Type B pancreatic cell (in vitro differentiated cells): ENCODE results near the gene CNTFR. TPM values are rescaled to one million over a fixed set of nuclear protein-coding genes. Genes with fewer than 3 reads are reported as not detected.

ENCODE experiments used
- DNase-seq: peaks from one replicate; pipeline ENCODE4 v3.0.0; 2021; ENCODE audit warnings: mixed read lengths; ENCODE audit not compliant: unreplicated experiment; ENCODE audit errors: extremely low spot score
- H3K27ac Mint-ChIP-seq: 2 replicates; pipeline ENCODE4 v1.8.0; 2021; ENCODE audit warnings: mild to moderate bottlenecking, mixed read lengths
- H3K27me3 Mint-ChIP-seq: 2 replicates; pipeline ENCODE4 v1.8.0; 2021; ENCODE audit warnings: mixed read lengths
- H3K36me3 Mint-ChIP-seq: 2 replicates; pipeline ENCODE4 v1.8.0; 2021; ENCODE audit warnings: mixed read lengths
- H3K4me1 Mint-ChIP-seq: one replicate; pipeline ENCODE4 v1.8.0; 2021; ENCODE audit warnings: mixed read lengths; ENCODE audit not compliant: unreplicated experiment
- H3K4me3 Mint-ChIP-seq: 2 replicates; pipeline ENCODE4 v1.8.0; 2021; ENCODE audit warnings: mild to moderate bottlenecking, mixed read lengths
- H3K9me3 Mint-ChIP-seq: 2 replicates; pipeline ENCODE4 v1.8.0; 2021; ENCODE audit warnings: mixed read lengths
- CTCF ChIP-seq: fragments of 200-600 bp; sonication (generic); conservative IDR thresholded peaks from 2 replicates; pipeline ENCODE4 v1.5.0; 2021; ENCODE audit warnings: antibody characterized with exemption, mild to moderate bottlenecking
- total RNA-seq: library from RNA; stranded (reverse); gene quantifications from 2 replicates; pipeline ENCODE4 v1.2.1, GENCODE V29; 2021; ENCODE audit warnings: low replicate concordance

The CNTFR gene
- total RNA-seq, 1 donor from 2014 or later, result 24.2 TPM

GRCh38 chr9:34594177-34594576 is 4.7 kb upstream of the CNTFR start:
- TF ChIP-seq CTCF, result no peak

GRCh38 chr9:34592895-34593601 is 3.5 kb upstream of the CNTFR start:
- peak overlapping the region; percentile 73 for H3K4me3 Mint-ChIP-seq
- no peaks in the 10 kb centered on the region for H3K9me3 Mint-ChIP-seq
- H3K27me3 Mint-ChIP-seq, result peaks cover 71% of the 10 kb centered on the region
- peaks cover 30% of the 10 kb centered on the region for H3K4me1 Mint-ChIP-seq
- DNase-seq, result no peak
- no peak for TF ChIP-seq CTCF
- peak overlapping the region; percentile 54 for H3K27ac Mint-ChIP-seq
- H3K36me3 Mint-ChIP-seq, result no peaks in the 10 kb centered on the region

More at GRCh38 chr9:34594177-34594576, 4.7 kb upstream of the CNTFR start:
- Mint-ChIP-seq H3K4me3 (no peak overlapping the region), H3K27ac (no peak overlapping the region), H3K36me3 (no peaks in the 10 kb centered on the region), H3K9me3 (no peaks in the 10 kb centered on the region), H3K27me3 (peaks cover 61% of the 10 kb centered on the region), H3K4me1 (peaks cover 20% of the 10 kb centered on the region)
- no peak for DNase-seq

GRCh38 chr9:34591917-34592866 is 2.7 kb upstream of the CNTFR start:
- Mint-ChIP-seq H3K4me3 (peak overlapping the region; percentile 73), H3K27ac (peak overlapping the region; percentile 54), H3K9me3 (no peaks in the 10 kb centered on the region), H3K4me1 (peaks cover 25% of the 10 kb centered on the region), H3K27me3 (peaks cover 74% of the 10 kb centered on the region), H3K36me3 (no peaks in the 10 kb centered on the region)
- TF ChIP-seq CTCF, result peak; percentile 46
- no peak for DNase-seq

GRCh38 chr9:34591248-34591916 is 1.9 kb upstream of the CNTFR start:
- peak overlapping the region; percentile 36 for H3K4me3 Mint-ChIP-seq
- H3K27ac Mint-ChIP-seq, result no peak overlapping the region
- peaks cover 30% of the 10 kb centered on the region for H3K4me1 Mint-ChIP-seq
- DNase-seq, result peak; percentile 90
- H3K36me3 Mint-ChIP-seq, result no peaks in the 10 kb centered on the region
- H3K9me3 Mint-ChIP-seq, result no peaks in the 10 kb centered on the region
- TF ChIP-seq CTCF, result peak; percentile 97
- peaks cover 77% of the 10 kb centered on the region for H3K27me3 Mint-ChIP-seq

- Mint-ChIP-seq H3K4me1 (peaks cover 38% of the 10 kb centered on the region), H3K4me3 (peak overlapping the region; percentile 85), H3K27me3 (peaks cover 80% of the 10 kb centered on the region), H3K27ac (no peak overlapping the region), H3K36me3 (no peaks in the 10 kb centered on the region), H3K9me3 (no peaks in the 10 kb centered on the region)
- DNase-seq, result no peak
- TF ChIP-seq CTCF, result no peak
These were observed 1.1 kb upstream of the CNTFR start for GRCh38 chr9:34590381-34591247.
